ENCODE data around the gene SERPINB8.

The SERPINB8 gene

DNA sequence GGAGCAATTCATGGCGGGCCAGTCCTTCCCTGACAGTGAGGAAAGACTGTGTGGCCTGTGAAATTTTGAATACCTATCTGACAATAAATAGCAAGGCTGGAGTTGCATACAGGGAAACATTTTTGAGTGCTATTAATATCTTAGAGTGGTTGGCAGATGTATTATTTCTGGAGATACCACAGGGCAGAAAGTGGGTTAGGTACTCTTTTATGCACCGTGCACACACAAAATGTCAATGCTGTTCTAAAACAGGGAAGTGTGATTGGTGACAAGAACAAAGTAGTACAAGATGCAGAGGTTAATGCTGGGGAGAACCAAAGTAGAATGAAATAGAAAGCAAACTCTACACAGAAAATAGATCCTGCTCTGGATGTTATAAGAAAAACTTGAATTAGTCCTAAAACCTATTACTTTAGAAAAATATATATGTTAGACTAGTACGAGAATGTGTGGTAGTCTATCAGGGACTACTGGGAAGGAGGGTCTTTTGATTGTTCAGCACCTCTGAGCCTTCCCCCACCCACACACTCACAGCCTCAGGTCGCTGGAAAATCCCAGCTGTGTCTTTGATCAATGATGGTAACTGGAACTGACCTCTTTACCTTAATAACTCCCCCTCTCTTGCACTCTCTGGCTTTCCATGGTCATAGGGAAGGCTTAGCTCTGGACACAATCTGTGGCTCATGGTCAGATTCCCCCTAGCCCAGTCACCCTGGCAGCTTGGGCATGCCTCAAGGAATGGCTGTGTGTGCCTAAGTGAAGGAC lies 58.2 kb downstream of the SERPINB8 start:
- no peak for DNase-seq

DNA sequence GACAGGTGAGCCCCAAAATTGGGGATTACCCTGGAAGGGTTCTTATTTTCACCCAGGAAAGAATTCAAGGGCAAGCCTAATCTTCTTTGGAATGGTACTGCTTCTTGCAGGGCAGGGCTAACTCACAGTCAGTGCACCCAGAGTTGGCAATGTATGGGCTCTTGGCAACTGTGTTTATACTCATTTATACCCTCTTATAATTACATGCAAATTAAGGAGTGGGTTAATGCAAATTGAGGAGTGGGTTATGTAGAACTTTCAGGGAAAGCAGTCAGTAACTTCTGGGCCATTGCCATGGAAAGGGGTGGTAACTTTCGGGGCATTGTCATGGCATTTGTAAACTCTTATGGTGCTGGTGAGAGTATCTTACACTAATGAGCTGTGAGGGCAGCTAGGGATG lies 59.2 kb downstream of the SERPINB8 start:
- no peak for DNase-seq

DNA sequence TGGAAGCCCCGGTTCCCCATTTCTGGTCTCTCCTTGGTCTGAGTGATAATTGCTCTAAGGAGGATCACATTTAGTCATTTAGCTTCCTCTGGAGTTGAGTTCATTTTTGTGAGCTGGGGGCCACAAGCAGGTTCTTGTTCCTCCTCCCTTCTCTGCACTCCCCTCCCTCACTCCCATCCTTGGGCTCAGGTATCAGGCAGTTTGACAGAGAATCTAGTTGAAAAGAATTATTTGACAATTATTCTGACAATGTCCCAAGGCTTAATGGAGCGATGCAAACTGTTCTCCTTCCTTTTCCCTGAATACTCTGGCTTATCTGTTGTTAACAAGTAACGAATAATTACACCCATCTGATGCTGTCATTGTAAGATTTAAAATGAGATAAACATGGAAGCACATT lies 61.5 kb downstream of the SERPINB8 start:
- DNase-seq = no peak

DNA sequence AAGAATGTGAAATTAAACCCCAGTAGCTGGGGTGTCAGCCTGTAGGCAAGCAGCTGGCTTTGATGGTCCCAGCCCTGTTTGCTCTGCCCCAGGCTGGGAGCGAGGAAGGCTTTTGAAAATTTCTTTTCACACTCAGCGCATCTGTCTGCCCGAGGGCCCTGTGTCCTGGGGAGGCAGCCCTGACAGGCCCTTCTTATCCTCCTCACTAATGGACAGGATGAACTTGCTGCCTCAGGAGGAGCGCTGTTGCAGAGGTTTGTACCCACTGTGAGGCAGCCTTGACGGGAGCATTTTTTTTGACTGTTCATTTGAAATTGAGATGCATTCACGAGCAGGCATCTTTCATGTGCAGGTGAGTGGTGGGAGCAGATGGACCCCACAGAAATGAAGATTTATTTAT lies 62.4 kb downstream of the SERPINB8 start:
- DNase-seq = no peak

DNA sequence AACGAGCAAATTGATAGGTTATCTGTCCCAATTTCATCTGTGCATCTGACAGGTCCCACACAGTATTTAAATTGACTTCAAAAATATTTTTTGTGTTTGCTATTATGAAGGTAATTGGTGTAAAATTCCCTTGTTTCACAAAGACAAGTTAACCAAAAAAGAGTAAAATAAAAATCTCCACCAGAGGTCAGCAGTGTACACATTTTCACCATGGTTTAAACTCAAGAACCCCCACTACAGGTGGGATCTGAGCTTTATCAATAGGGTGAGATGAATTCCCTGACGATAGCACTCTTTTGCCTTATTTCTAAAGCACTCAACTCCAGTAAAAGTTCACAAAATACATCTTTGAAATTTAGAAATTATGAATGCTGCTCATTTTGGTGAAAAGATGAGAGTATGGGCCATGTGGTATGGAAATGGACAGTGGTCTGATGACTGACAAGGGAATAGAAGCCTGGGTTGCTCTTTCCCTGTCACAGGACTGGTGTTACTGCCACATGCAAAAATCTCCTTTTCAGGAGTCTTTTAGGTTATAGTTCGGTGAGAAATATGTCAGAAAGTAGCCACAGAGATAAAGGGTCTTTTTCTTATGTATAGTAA lies 68.0 kb downstream of the SERPINB8 start:
- peak; percentile 76 for DNase-seq

Measured in DMS53 (cell line).